HUES64 (cell line): ENCODE data around the gene PSMB9.

Experiments used
- H3K27ac ChIP-seq: 2 replicates; pipeline ENCODE4 v1.7.0; 2013; ENCODE audit warnings: low read depth, low read length, inconsistent platforms
- H3K27me3 ChIP-seq: 2 replicates; pipeline ENCODE4 v1.6.1; 2013; ENCODE audit warnings: mild to moderate bottlenecking, low read length; ENCODE audit not compliant: insufficient read depth
- H3K36me3 ChIP-seq: 2 replicates; pipeline ENCODE4 v1.6.1; 2013; ENCODE audit warnings: mild to moderate bottlenecking, low read length; ENCODE audit not compliant: insufficient read depth
- H3K4me1 ChIP-seq: 2 replicates; pipeline ENCODE4 v1.6.1; 2013; ENCODE audit warnings: mild to moderate bottlenecking, low read length, moderate library complexity; ENCODE audit not compliant: insufficient read depth
- H3K4me3 ChIP-seq: 2 replicates; pipeline ENCODE4 v1.5.1; 2013; ENCODE audit warnings: mild to moderate bottlenecking, low read length, moderate library complexity
- H3K9ac ChIP-seq: 2 replicates; pipeline ENCODE4 v1.6.1; 2013; ENCODE audit warnings: mild to moderate bottlenecking, low read depth, low read length
- H3K9me3 ChIP-seq: 2 replicates; pipeline ENCODE4 v1.6.1; 2013; ENCODE audit warnings: low read depth, low read length; ENCODE audit not compliant: insufficient read depth
- WGBS: fragments of 150-250, 120-280 bp; methylation state at CpG from one replicate; pipeline ENCODE4 v1.1.7; 2013; ENCODE audit warnings: missing lambda C conversion rate; 5-methylcytosine and 5-hydroxymethylcytosine counted together

Gene PSMB9

GRCh38 chr6:32827025-32827424 is 27.0 kb upstream of the PSMB9 start:
- H3K27ac ChIP-seq, result no peak overlapping the region
- 88% methylated on average over 2 of the region's 3 CpGs for WGBS
- H3K9me3 ChIP-seq, result no peaks in the 10 kb centered on the region
- no peaks in the 10 kb centered on the region for H3K27me3 ChIP-seq
- no peak overlapping the region for H3K4me3 ChIP-seq
- H3K9ac ChIP-seq, result no peak overlapping the region
- H3K4me1 ChIP-seq, result no peaks in the 10 kb centered on the region
- H3K36me3 ChIP-seq, result no peaks in the 10 kb centered on the region

- H3K27ac ChIP-seq, result no peak overlapping the region
- 75% methylated on average over 7 of the region's 7 CpGs for WGBS
- no peaks in the 10 kb centered on the region for H3K9me3 ChIP-seq
- H3K4me3 ChIP-seq, result no peak overlapping the region
- H3K4me1 ChIP-seq, result no peaks in the 10 kb centered on the region
- H3K9ac ChIP-seq, result no peak overlapping the region
- no peaks in the 10 kb centered on the region for H3K27me3 ChIP-seq
- no peaks in the 10 kb centered on the region for H3K36me3 ChIP-seq
Observed at GRCh38 chr6:32829495-32829894, 24.5 kb upstream of the PSMB9 start.

- WGBS, result 94% methylated on average over 5 of the region's 5 CpGs
- Histone ChIP-seq H3K9ac (no peak overlapping the region), H3K9me3 (no peaks in the 10 kb centered on the region), H3K27ac (no peak overlapping the region), H3K4me3 (no peak overlapping the region), H3K36me3 (no peaks in the 10 kb centered on the region; the same call in 1 of the 2 replicates), H3K27me3 (no peaks in the 10 kb centered on the region), H3K4me1 (no peaks in the 10 kb centered on the region)
Observed at GRCh38 chr6:32830017-32830416, 24.0 kb upstream of the PSMB9 start.

GRCh38 chr6:32830936-32831335 is 23.1 kb upstream of the PSMB9 start:
- H3K9me3 ChIP-seq, result no peaks in the 10 kb centered on the region
- H3K36me3 ChIP-seq, result no peaks in the 10 kb centered on the region; the same call in 1 of the 2 replicates
- WGBS, result 94% methylated on average over 4 of the region's 5 CpGs
- no peaks in the 10 kb centered on the region for H3K4me1 ChIP-seq
- H3K27ac ChIP-seq, result no peak overlapping the region
- no peak overlapping the region for H3K9ac ChIP-seq
- no peak overlapping the region for H3K4me3 ChIP-seq
- H3K27me3 ChIP-seq, result no peaks in the 10 kb centered on the region

GRCh38 chr6:32832535-32832934 is 21.5 kb upstream of the PSMB9 start:
- Histone ChIP-seq H3K27ac (no peak overlapping the region), H3K9me3 (no peaks in the 10 kb centered on the region), H3K36me3 (no peaks in the 10 kb centered on the region; the same call in 1 of the 2 replicates), H3K4me3 (no peak overlapping the region), H3K27me3 (peaks cover 11% of the 10 kb centered on the region), H3K9ac (no peak overlapping the region), H3K4me1 (0 out of 2 replicates have a peak, but pooled peaks cover 2% of the 10 kb centered on the region)
- 92% methylated on average over 13 of the region's 13 CpGs for WGBS

GRCh38 chr6:32833664-32834063 is 20.3 kb upstream of the PSMB9 start:
- Histone ChIP-seq H3K27ac (no peak overlapping the region), H3K4me1 (0 out of 2 replicates have a peak, but pooled peaks cover 3% of the 10 kb centered on the region), H3K9ac (no peak overlapping the region), H3K4me3 (no peak overlapping the region), H3K27me3 (peaks cover 15% of the 10 kb centered on the region), H3K9me3 (no peaks in the 10 kb centered on the region), H3K36me3 (no peaks in the 10 kb centered on the region; the same call in 1 of the 2 replicates)
- WGBS, result 96% methylated on average over 5 of the region's 5 CpGs

GRCh38 chr6:32835167-32835893 is 18.7 kb upstream of the PSMB9 start:
- WGBS, result 89% methylated on average over 16 of the region's 16 CpGs
- Histone ChIP-seq H3K4me1 (0 out of 2 replicates have a peak, but pooled peaks cover 3% of the 10 kb centered on the region), H3K27me3 (peaks cover 20% of the 10 kb centered on the region), H3K27ac (no peak overlapping the region), H3K9me3 (no peaks in the 10 kb centered on the region), H3K9ac (no peak overlapping the region), H3K36me3 (no peaks in the 10 kb centered on the region; the same call in 1 of the 2 replicates), H3K4me3 (no peak overlapping the region)

GRCh38 chr6:32836873-32837272 is 17.1 kb upstream of the PSMB9 start:
- no peaks in the 10 kb centered on the region for H3K9me3 ChIP-seq
- 0 out of 2 replicates have a peak, but pooled peaks cover 3% of the 10 kb centered on the region for H3K4me1 ChIP-seq
- 100% methylated on average over 1 of the region's 2 CpGs for WGBS
- no peak overlapping the region for H3K4me3 ChIP-seq
- peaks cover 26% of the 10 kb centered on the region for H3K27me3 ChIP-seq
- H3K27ac ChIP-seq, result no peak overlapping the region
- no peaks in the 10 kb centered on the region; the same call in 1 of the 2 replicates for H3K36me3 ChIP-seq
- H3K9ac ChIP-seq, result no peak overlapping the region

GRCh38 chr6:32837651-32838113 is 16.3 kb upstream of the PSMB9 start:
- no peaks in the 10 kb centered on the region; the same call in 1 of the 2 replicates for H3K36me3 ChIP-seq
- WGBS, result 58% methylated on average over 12 of the region's 12 CpGs
- H3K4me1 ChIP-seq, result 0 out of 2 replicates have a peak, but pooled peaks cover 3% of the 10 kb centered on the region
- H3K9ac ChIP-seq, result peak overlapping the region; percentile 29
- H3K27me3 ChIP-seq, result peaks cover 34% of the 10 kb centered on the region
- H3K9me3 ChIP-seq, result no peaks in the 10 kb centered on the region
- H3K4me3 ChIP-seq, result peak overlapping the region; percentile 89
- H3K27ac ChIP-seq, result no peak overlapping the region

- Histone ChIP-seq H3K36me3 (no peaks in the 10 kb centered on the region; the same call in 1 of the 2 replicates), H3K27me3 (peaks cover 41% of the 10 kb centered on the region), H3K9ac (peak within 1 kb of the TSS; percentile 74), H3K27ac (no peak within 1 kb of the TSS), H3K4me3 (peak within 1 kb of the TSS; percentile 89), H3K4me1 (peaks cover 5% of the 10 kb centered on the region; the same call in 1 of the 2 replicates), H3K9me3 (no peaks in the 10 kb centered on the region)
- WGBS, result under 1% methylated on average over 50 of the region's 57 CpGs
Observed at GRCh38 chr6:32838114-32838958, 15.7 kb upstream of the PSMB9 start, which contains the start of gene TAP2. Gene TAP2, minus strand, starts transcription at chr6:32838739. Its CDS starts 506 bp downstream, at chr6:32838233.

- Histone ChIP-seq H3K27me3 (peaks cover 51% of the 10 kb centered on the region), H3K4me3 (no peak overlapping the region), H3K9me3 (no peaks in the 10 kb centered on the region), H3K27ac (no peak overlapping the region), H3K4me1 (peaks cover 5% of the 10 kb centered on the region; the same call in 1 of the 2 replicates), H3K36me3 (no peaks in the 10 kb centered on the region; the same call in 1 of the 2 replicates), H3K9ac (no peak overlapping the region)
- WGBS, result 93% methylated on average over 15 of the region's 15 CpGs
Observed at GRCh38 chr6:32839356-32839755, 14.6 kb upstream of the PSMB9 start.
